ENCODE results near the gene ECSCR.
"Not testable (repeated sequence)": the region's sequence is repeated elsewhere in the genome, so short reads cannot be mapped to it uniquely, and the experiment has no call there.

Gene ECSCR

GRCh38 chr5:139446956-139447779, 15.4 kb downstream of the ECSCR start:
- peaks cover 17% of the 10 kb centered on the region for H3K4me1 ChIP-seq (ENCODE audit: control insufficient read depth, insufficient read depth, low read length, poor library complexity, severe bottlenecking)
- no peaks in the 10 kb centered on the region for H3K36me3 ChIP-seq (ENCODE audit: control insufficient read depth, insufficient read depth, low read length)
- no peaks in the 10 kb centered on the region for H3K27me3 ChIP-seq (replicated peaks; ENCODE audit: control insufficient read depth, insufficient read depth, low read length, poor library complexity, severe bottlenecking)
- H3K9me3 ChIP-seq (ENCODE audit: control insufficient read depth, low read length): no peaks in the 10 kb centered on the region
- no peak overlapping the region for H3K27ac ChIP-seq (ENCODE audit: insufficient read depth, low read length, poor library complexity, severe bottlenecking)
- no peak for DNase-seq
- H3K4me3 ChIP-seq (ENCODE audit: insufficient read depth, low read depth, low read length, poor library complexity, severe bottlenecking): no peak overlapping the region

- DNase-seq: no peak
- Histone ChIP-seq H3K27ac (ENCODE audit: insufficient read depth, low read length, poor library complexity, severe bottlenecking) (no peak overlapping the region), H3K9me3 (ENCODE audit: control insufficient read depth, low read length) (no peaks in the 10 kb centered on the region), H3K4me3 (ENCODE audit: insufficient read depth, low read depth, low read length, poor library complexity, severe bottlenecking) (no peak overlapping the region), H3K27me3 (replicated peaks; ENCODE audit: control insufficient read depth, insufficient read depth, low read length, poor library complexity, severe bottlenecking) (no peaks in the 10 kb centered on the region), H3K4me1 (ENCODE audit: control insufficient read depth, insufficient read depth, low read length, poor library complexity, severe bottlenecking) (peaks cover 13% of the 10 kb centered on the region), H3K36me3 (ENCODE audit: control insufficient read depth, insufficient read depth, low read length) (no peaks in the 10 kb centered on the region)
Observed at GRCh38 chr5:139445325-139446170, 17.0 kb downstream of the ECSCR start.

GRCh38 chr5:139443831-139444453, 18.6 kb downstream of the ECSCR start:
- Histone ChIP-seq H3K27me3 (replicated peaks; ENCODE audit: control insufficient read depth, insufficient read depth, low read length, poor library complexity, severe bottlenecking) (no peaks in the 10 kb centered on the region), H3K27ac (ENCODE audit: insufficient read depth, low read length, poor library complexity, severe bottlenecking) (peak overlapping the region; percentile 53), H3K4me3 (ENCODE audit: insufficient read depth, low read depth, low read length, poor library complexity, severe bottlenecking) (no peak overlapping the region), H3K36me3 (ENCODE audit: control insufficient read depth, insufficient read depth, low read length) (no peaks in the 10 kb centered on the region), H3K4me1 (ENCODE audit: control insufficient read depth, insufficient read depth, low read length, poor library complexity, severe bottlenecking) (peaks cover 24% of the 10 kb centered on the region), H3K9me3 (ENCODE audit: control insufficient read depth, low read length) (no peaks in the 10 kb centered on the region)
- peak in 2 of 3 donors; percentile 31 to 43 for DNase-seq

GRCh38 chr5:139440416-139440815, 22.1 kb downstream of the ECSCR start:
- H3K4me1 ChIP-seq (ENCODE audit: control insufficient read depth, insufficient read depth, low read length, poor library complexity, severe bottlenecking): peaks cover 32% of the 10 kb centered on the region
- not testable (repeated sequence) for DNase-seq; H3K36me3 ChIP-seq (ENCODE audit: control insufficient read depth, insufficient read depth, low read length); H3K9me3 ChIP-seq (ENCODE audit: control insufficient read depth, low read length); H3K4me3 ChIP-seq (ENCODE audit: insufficient read depth, low read depth, low read length, poor library complexity, severe bottlenecking); H3K27ac ChIP-seq (ENCODE audit: insufficient read depth, low read length, poor library complexity, severe bottlenecking); H3K27me3 ChIP-seq (replicated peaks; ENCODE audit: control insufficient read depth, insufficient read depth, low read length, poor library complexity, severe bottlenecking)

GRCh38 chr5:139439013-139439903, 23.3 kb downstream of the ECSCR start, which contains the start of gene DNAJC18:
DNAJC18 (minus strand) TSS chr5:139439525; CDS start chr5:139439445, 80 bp downstream.
- peak within 1 kb of the TSS; percentile 99 for H3K27ac ChIP-seq (ENCODE audit: insufficient read depth, low read length, poor library complexity, severe bottlenecking)
- H3K27me3 ChIP-seq (replicated peaks; ENCODE audit: control insufficient read depth, insufficient read depth, low read length, poor library complexity, severe bottlenecking): no peaks in the 10 kb centered on the region
- H3K4me1 ChIP-seq (ENCODE audit: control insufficient read depth, insufficient read depth, low read length, poor library complexity, severe bottlenecking): peaks cover 30% of the 10 kb centered on the region
- no peaks in the 10 kb centered on the region for H3K9me3 ChIP-seq (ENCODE audit: control insufficient read depth, low read length)
- peak within 1 kb of the TSS; percentile 81 for H3K4me3 ChIP-seq (ENCODE audit: insufficient read depth, low read depth, low read length, poor library complexity, severe bottlenecking)
- H3K36me3 ChIP-seq (ENCODE audit: control insufficient read depth, insufficient read depth, low read length): no peaks in the 10 kb centered on the region
- peak; percentile 84 to 88 (median 84) for DNase-seq

GRCh38 chr5:139438707-139439012, 23.9 kb downstream of the ECSCR start:
- H3K4me1 ChIP-seq (ENCODE audit: control insufficient read depth, insufficient read depth, low read length, poor library complexity, severe bottlenecking): peaks cover 24% of the 10 kb centered on the region
- no peaks in the 10 kb centered on the region for H3K27me3 ChIP-seq (replicated peaks; ENCODE audit: control insufficient read depth, insufficient read depth, low read length, poor library complexity, severe bottlenecking)
- H3K36me3 ChIP-seq (ENCODE audit: control insufficient read depth, insufficient read depth, low read length): no peaks in the 10 kb centered on the region
- H3K4me3 ChIP-seq (ENCODE audit: insufficient read depth, low read depth, low read length, poor library complexity, severe bottlenecking): peak overlapping the region; percentile 81
- DNase-seq: no peak
- peak overlapping the region; percentile 99 for H3K27ac ChIP-seq (ENCODE audit: insufficient read depth, low read length, poor library complexity, severe bottlenecking)
- H3K9me3 ChIP-seq (ENCODE audit: control insufficient read depth, low read length): no peaks in the 10 kb centered on the region

- no peaks in the 10 kb centered on the region for H3K36me3 ChIP-seq (ENCODE audit: control insufficient read depth, insufficient read depth, low read length)
- no peak overlapping the region for H3K4me3 ChIP-seq (ENCODE audit: insufficient read depth, low read depth, low read length, poor library complexity, severe bottlenecking)
- no peaks in the 10 kb centered on the region for H3K9me3 ChIP-seq (ENCODE audit: control insufficient read depth, low read length)
- no peak overlapping the region for H3K27ac ChIP-seq (ENCODE audit: insufficient read depth, low read length, poor library complexity, severe bottlenecking)
- DNase-seq: no peak
- no peaks in the 10 kb centered on the region for H3K27me3 ChIP-seq (replicated peaks; ENCODE audit: control insufficient read depth, insufficient read depth, low read length, poor library complexity, severe bottlenecking)
- H3K4me1 ChIP-seq (ENCODE audit: control insufficient read depth, insufficient read depth, low read length, poor library complexity, severe bottlenecking): peaks cover 19% of the 10 kb centered on the region
Observed at GRCh38 chr5:139435676-139436075, 26.9 kb downstream of the ECSCR start.

GRCh38 chr5:139431706-139432105, 30.8 kb downstream of the ECSCR start:
- DNase-seq: no peak
- Histone ChIP-seq H3K4me1 (ENCODE audit: control insufficient read depth, insufficient read depth, low read length, poor library complexity, severe bottlenecking) (no peaks in the 10 kb centered on the region), H3K36me3 (ENCODE audit: control insufficient read depth, insufficient read depth, low read length) (no peaks in the 10 kb centered on the region)

GRCh38 chr5:139430015-139430414, 32.5 kb downstream of the ECSCR start:
- Histone ChIP-seq H3K4me1 (ENCODE audit: control insufficient read depth, insufficient read depth, low read length, poor library complexity, severe bottlenecking) (no peaks in the 10 kb centered on the region), H3K9me3 (ENCODE audit: control insufficient read depth, low read length) (no peaks in the 10 kb centered on the region), H3K27ac (ENCODE audit: insufficient read depth, low read length, poor library complexity, severe bottlenecking) (no peak overlapping the region), H3K4me3 (ENCODE audit: insufficient read depth, low read depth, low read length, poor library complexity, severe bottlenecking) (no peak overlapping the region), H3K36me3 (ENCODE audit: control insufficient read depth, insufficient read depth, low read length) (no peaks in the 10 kb centered on the region), H3K27me3 (replicated peaks; ENCODE audit: control insufficient read depth, insufficient read depth, low read length, poor library complexity, severe bottlenecking) (no peaks in the 10 kb centered on the region)
- no peak for DNase-seq

More at GRCh38 chr5:139431706-139432105, 30.8 kb downstream of the ECSCR start:
- Histone ChIP-seq H3K4me3 (ENCODE audit: insufficient read depth, low read depth, low read length, poor library complexity, severe bottlenecking) (no peak overlapping the region), H3K27ac (ENCODE audit: insufficient read depth, low read length, poor library complexity, severe bottlenecking) (no peak overlapping the region), H3K27me3 (replicated peaks; ENCODE audit: control insufficient read depth, insufficient read depth, low read length, poor library complexity, severe bottlenecking) (no peaks in the 10 kb centered on the region), H3K9me3 (ENCODE audit: control insufficient read depth, low read length) (no peaks in the 10 kb centered on the region)
